Endothelial cell of umbilical vein (primary cell): ENCODE data around the gene GMPR2. TPM values are rescaled to one million over a fixed set of nuclear protein-coding genes. Genes with fewer than 3 reads are reported as not detected.

ENCODE experiments used
- BruUV-seq: library from RNA; stranded (reverse); fragments of 400-500 nt; replicated peaks from 2 replicates; lab custom pipeline; 2021; lab: Mats Ljungman, UMichigan
- CTCF ChIA-PET: fragments of 300-600, 350-600 bp; sonication (Branson Sonifier 250); formaldehyde crosslinking; loops from one replicate; lab custom pipeline; 2021; ENCODE audit warnings: antibody characterized with exemption, inconsistent platforms; lab: Charles Lee
- POLR2A ChIA-PET: fragments of 300-600, 350-600 bp; sonication (Branson Sonifier 250); formaldehyde crosslinking; loops from one replicate; lab custom pipeline; 2021; ENCODE audit warnings: antibody characterized with exemption, inconsistent platforms; lab: Charles Lee
- DNase-seq: peaks from one replicate; pipeline ENCODE4 v3.0.0-alpha.2; 2011; ENCODE audit warnings: low read depth, low spot score
- FAIRE-seq: peaks from 2 replicates; lab custom pipeline; 2011; peaks lifted over from hg19 to GRCh38; lab: Jason Lieb, UNC
- H2AFZ ChIP-seq: 2 replicates; pipeline ENCODE4 v1.6.0; 2012; ENCODE audit warnings: low read depth, low read length, control low read depth, inconsistent platforms
- H3K27ac ChIP-seq: 2 replicates; pipeline ENCODE4 v1.5.1; 2011; ENCODE audit warnings: low read depth, mild to moderate bottlenecking, control low read depth, low read length, moderate library complexity; ENCODE audit not compliant: insufficient read depth
- H3K27me3 ChIP-seq, 2 experiments: 2 replicates each; pipeline versions ENCODE4 v1.6.0 to v1.6.1; 2011; ENCODE audit warnings: low read length in 2 of 2, mixed read lengths in 1 of 2; ENCODE audit not compliant: control insufficient read depth in 2 of 2, insufficient read depth in 2 of 2
- H3K36me3 ChIP-seq, 2 experiments: 2 replicates in 1 of 2; 3 replicates in 1 of 2; pipeline ENCODE4 v1.5.1; 2011; ENCODE audit warnings: low read length in 2 of 2, mild to moderate bottlenecking in 1 of 2, moderate library complexity in 1 of 2; ENCODE audit not compliant: control insufficient read depth in 2 of 2, insufficient read depth in 2 of 2; ENCODE audit errors: extremely low read depth in 1 of 2
- H3K4me1 ChIP-seq: 3 replicates; pipeline ENCODE4 v1.5.1; 2011; ENCODE audit warnings: mild to moderate bottlenecking, low read length; ENCODE audit not compliant: control insufficient read depth, insufficient read depth; ENCODE audit errors: extremely low read depth
- H3K4me2 ChIP-seq: 2 replicates; pipeline ENCODE4 v1.6.1; 2011; ENCODE audit warnings: low read length, control low read depth, mixed read lengths; ENCODE audit not compliant: insufficient read depth
- H3K4me3 ChIP-seq, 3 experiments: fragments of 200-600 bp in 1 of 3; sonication (generic), shearing (Covaris generic) in 1 of 3; replicated peaks in 1 of 3; 2 replicates each; pipeline ENCODE4 v1.5.1; 2011 to 2016; ENCODE audit warnings: control low read depth in 3 of 3, low read length in 3 of 3, mild to moderate bottlenecking in 2 of 3, inconsistent platforms in 1 of 3, low read depth in 1 of 3, moderate library complexity in 1 of 3; ENCODE audit not compliant: insufficient read depth in 1 of 3
- H3K79me2 ChIP-seq: 2 replicates; pipeline ENCODE4 v1.6.0; 2012; ENCODE audit warnings: low read length, inconsistent platforms; ENCODE audit not compliant: control insufficient read depth, insufficient read depth
- H3K9ac ChIP-seq: replicated peaks from 2 replicates; pipeline ENCODE3; 2011; ENCODE audit warnings: low read length, control low read depth; ENCODE audit not compliant: insufficient read depth; ENCODE audit errors: extremely low read depth
- H3K9me1 ChIP-seq: replicated peaks from 3 replicates; pipeline ENCODE4 v1.6.0; 2011; ENCODE audit warnings: mild to moderate bottlenecking, low read length; ENCODE audit not compliant: control insufficient read depth, insufficient read depth; ENCODE audit errors: extremely low read depth
- H3K9me3 ChIP-seq: replicated peaks from 2 replicates; pipeline ENCODE4 v1.5.1; 2012; ENCODE audit warnings: low read length, inconsistent platforms; ENCODE audit not compliant: control insufficient read depth, insufficient read depth
- H4K20me1 ChIP-seq: replicated peaks from 2 replicates; pipeline ENCODE3; 2011; ENCODE audit warnings: mild to moderate bottlenecking, low read length; ENCODE audit not compliant: control insufficient read depth, insufficient read depth; ENCODE audit errors: extremely low read depth
- JUN ChIP-seq: IDR thresholded peaks from 2 replicates; pipeline ENCODE4 v1.6.1; 2011; ENCODE audit warnings: borderline replicate concordance, low read depth; ENCODE audit not compliant: insufficient read length, insufficient read depth
- MYC ChIP-seq: IDR thresholded peaks from one replicate; pipeline ENCODE4 v1.6.1; 2011; ENCODE audit warnings: mild to moderate bottlenecking, low read depth, low read length
- POLR2A ChIP-seq: IDR thresholded peaks from 2 replicates; pipeline ENCODE4 v1.6.1; 2012; ENCODE audit warnings: low read depth, mild to moderate bottlenecking, control low read depth, low read length
- POLR2AphosphoS5 ChIP-seq: IDR thresholded peaks from 2 replicates; pipeline ENCODE4 v1.6.1; 2012; ENCODE audit warnings: low read depth, mild to moderate bottlenecking, control low read depth, low read length, moderate library complexity; ENCODE audit not compliant: insufficient read depth
- dilution Hi-C: fragments of 300-500 bp; cut with MboI; formaldehyde crosslinking; loops from one replicate; pipeline ENCODE4 v1.15.0; 2019; ENCODE audit warnings: low sequenced_read_pairs; ENCODE audit not compliant: extremely low pct_ligation_motif_present
- intact Hi-C: fragments of 100-400 bp; cut with micrococcal nuclease; formaldehyde crosslinking; loops from one replicate; pipeline ENCODE4 v1.10.0; 2022
- polyA plus RNA-seq, 4 experiments: library from polyadenylated mRNA; depleted of rRNA in 3 of 4; stranded (reverse) in 3 of 4; unstranded in 1 of 4; fragments of >200 nt; gene quantifications; 2 replicates each; pipeline versions ENCODE4 v1.2.1 to v1.2.3, GENCODE V29; 2011 to 2012; ENCODE audit warnings: missing spikeins in 1 of 4
- total RNA-seq: library from RNA; stranded (reverse); gene quantifications from 2 replicates; pipeline ENCODE4 v1.2.3, GENCODE V29; 2021
- TF ChIP-seq, protein P1 (sequence below), 2 donors: IDR thresholded peaks; 1 replicate in 1 of 2; 2 replicates in 1 of 2; pipeline ENCODE4 v1.5.1; 2011; ENCODE audit warnings: low read length in 2 of 2, mild to moderate bottlenecking in 2 of 2, moderate library complexity in 2 of 2, control low read depth in 1 of 2, inconsistent platforms in 1 of 2, low read depth in 1 of 2; ENCODE audit not compliant: insufficient read depth in 1 of 2; ENCODE audit errors: extremely low read depth in 1 of 2
- TF ChIP-seq, protein P2 (sequence below): IDR thresholded peaks from 2 replicates; pipeline ENCODE4 v1.6.1; 2011; ENCODE audit not compliant: insufficient read depth, insufficient read length

The GMPR2 gene
- total and polyA plus RNA-seq, 2 donors (not counting 3 experiments of a cell fraction or from before 2014, with no cell fraction given) = 58.1 to 61.8 TPM

- Histone ChIP-seq H3K9me1 (no peaks in the 10 kb centered on the region), H3K27ac (peak within 1 kb of the TSS; percentile 45), H3K4me1 (peaks cover 6% of the 10 kb centered on the region), H3K9ac (peak within 1 kb of the TSS; percentile 42), H2AFZ (peak within 1 kb of the TSS; percentile 57), H3K4me2 (peak within 1 kb of the TSS; percentile 75), H3K79me2 (peaks cover 17% of the 10 kb centered on the region), H3K9me3 (no peaks in the 10 kb centered on the region), H3K36me3 (peaks cover 5 to 35% of the 10 kb centered on the region in 2 experiments), H4K20me1 (no peaks in the 10 kb centered on the region), H3K27me3 (no peaks in the 10 kb centered on the region), H3K4me3 (peak within 1 kb of the TSS; percentile 31 to 65 (median 37))
- peak; percentile 100 for FAIRE-seq
- peak; percentile 94 for DNase-seq
- dilution Hi-C loops = no loop called here
- POLR2A ChIA-PET = interaction anchor here (1.0 kb wide), 1 partner anchor 25 kb away, joined by 5 read pairs; the partner anchor contains the start of gene CHMP4A
- CTCF ChIA-PET = interaction anchor here (1.0 to 1.6 kb wide), 7 partner anchors 9 to 120 kb away, joined by 3 to 6 read pairs (median 5); partner anchors contain the start of genes CHMP4A, CIDEB, IRF9 and MDP1
- TF ChIP-seq, protein P1, sequence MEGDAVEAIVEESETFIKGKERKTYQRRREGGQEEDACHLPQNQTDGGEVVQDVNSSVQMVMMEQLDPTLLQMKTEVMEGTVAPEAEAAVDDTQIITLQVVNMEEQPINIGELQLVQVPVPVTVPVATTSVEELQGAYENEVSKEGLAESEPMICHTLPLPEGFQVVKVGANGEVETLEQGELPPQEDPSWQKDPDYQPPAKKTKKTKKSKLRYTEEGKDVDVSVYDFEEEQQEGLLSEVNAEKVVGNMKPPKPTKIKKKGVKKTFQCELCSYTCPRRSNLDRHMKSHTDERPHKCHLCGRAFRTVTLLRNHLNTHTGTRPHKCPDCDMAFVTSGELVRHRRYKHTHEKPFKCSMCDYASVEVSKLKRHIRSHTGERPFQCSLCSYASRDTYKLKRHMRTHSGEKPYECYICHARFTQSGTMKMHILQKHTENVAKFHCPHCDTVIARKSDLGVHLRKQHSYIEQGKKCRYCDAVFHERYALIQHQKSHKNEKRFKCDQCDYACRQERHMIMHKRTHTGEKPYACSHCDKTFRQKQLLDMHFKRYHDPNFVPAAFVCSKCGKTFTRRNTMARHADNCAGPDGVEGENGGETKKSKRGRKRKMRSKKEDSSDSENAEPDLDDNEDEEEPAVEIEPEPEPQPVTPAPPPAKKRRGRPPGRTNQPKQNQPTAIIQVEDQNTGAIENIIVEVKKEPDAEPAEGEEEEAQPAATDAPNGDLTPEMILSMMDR (IDR thresholded peaks at IDR 0.05; ENCODE audit: extremely low read depth in 1 of 2, insufficient read depth in 1 of 2, low read depth in 1 of 2, low read length in 2 of 2) = no peak
- TF ChIP-seq POLR2A = peak; percentile 94
- no peak for TF ChIP-seq JUN
- TF ChIP-seq POLR2AphosphoS5 = peak; percentile 95
- peak; percentile 100 for TF ChIP-seq MYC
- TF ChIP-seq, protein P2, sequence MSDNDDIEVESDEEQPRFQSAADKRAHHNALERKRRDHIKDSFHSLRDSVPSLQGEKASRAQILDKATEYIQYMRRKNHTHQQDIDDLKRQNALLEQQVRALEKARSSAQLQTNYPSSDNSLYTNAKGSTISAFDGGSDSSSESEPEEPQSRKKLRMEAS = peak; percentile 99
- intact Hi-C loops = loop anchor here (1.0 to 2.0 kb wide), 5 partner anchors 28 to 108 kb away; partner anchors contain the start of genes DCAF11, IRF9, NRL and PSME2
- BruUV-seq = no TSS peak
Measured at GRCh38 chr14:24188251-24189058, 44.3 kb upstream of the GMPR2 start, which contains the start of gene IPO4. TSS of gene IPO4 (minus strand) at chr14:24188816. CDS start at chr14:24188787, 29 bp downstream.
